Sigmoid colon (tissue), 4 donors: ENCODE measurements around the gene PPP2R2B.

Experiments used
- CTCF ChIP-seq, 4 experiments: fragments of 450-650 bp in 3 of 4; fragments of 200-600 bp in 1 of 4; IDR thresholded peaks; one replicate each; pipeline ENCODE4 v1.5.1; 2016 to 2019; ENCODE audit warnings: antibody characterized with exemption in 4 of 4, mild to moderate bottlenecking in 3 of 4, moderate library complexity in 2 of 4
- EP300 ChIP-seq, 4 donors: sonication (generic); formaldehyde crosslinking; IDR thresholded peaks; one replicate each; pipeline ENCODE4 v1.6.1; 2017; ENCODE audit warnings: antibody characterized with exemption in 4 of 4
- POLR2A ChIP-seq, 2 donors: fragments of 450-650 bp; IDR thresholded peaks; one replicate each; pipeline ENCODE4 v1.6.1; 2016; ENCODE audit warnings: antibody characterized with exemption in 2 of 2, mild to moderate bottlenecking in 2 of 2, moderate library complexity in 2 of 2
- POLR2AphosphoS5 ChIP-seq, 4 donors: sonication (generic); formaldehyde crosslinking; IDR thresholded peaks; one replicate each; pipeline ENCODE4 v1.6.1; 2017; ENCODE audit warnings: antibody characterized with exemption in 4 of 4

DNA sequence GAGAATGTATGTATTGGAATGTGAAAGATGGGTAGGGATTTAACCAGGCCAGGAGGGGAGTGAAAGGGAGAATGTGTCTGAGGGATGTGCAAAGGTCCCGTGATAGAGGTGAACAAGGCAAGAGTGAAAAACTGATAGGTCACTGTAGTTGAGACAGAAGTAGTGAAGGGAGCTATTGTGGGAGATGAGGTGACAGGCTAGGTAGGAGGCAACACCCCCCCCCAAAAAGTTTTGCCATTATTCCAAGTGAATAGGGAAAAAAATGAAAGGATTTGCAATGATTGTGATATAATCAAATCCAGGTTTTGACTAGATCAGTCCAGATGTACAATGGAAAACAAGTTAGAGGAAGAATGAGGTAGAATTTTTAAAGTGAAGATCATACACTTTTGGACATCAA lies 226.0 kb downstream of the PPP2R2B start:
- TF ChIP-seq CTCF (IDR thresholded peaks at IDR 0.05) (no peak), POLR2AphosphoS5 (IDR thresholded peaks at IDR 0.05) (no peak), POLR2A (IDR thresholded peaks at IDR 0.05) (no peak), EP300 (IDR thresholded peaks at IDR 0.05) (no peak)
